ENCODE data around the gene ZCWPW2.

ZCWPW2 gene

GRCh38 chr3:28575100-28575745 is 226.7 kb downstream of the ZCWPW2 start (continued):
- TF ChIP-seq SCRT2 (tag by site-specific recombination; IDR thresholded peaks at IDR 0.05) (0 out of 2 replicates have a peak, but pooled peaks have one; percentile 11), SP3 (tag by site-specific recombination; IDR thresholded peaks at IDR 0.05) (0 out of 2 replicates have a peak, but pooled peaks have one; percentile 7), SCRT1 (tag by site-specific recombination; IDR thresholded peaks at IDR 0.05; ENCODE audit: borderline replicate concordance) (no peak), ZNF311 (tag by site-specific recombination; IDR thresholded peaks at IDR 0.05; ENCODE audit: borderline replicate concordance) (no peak), ZNF155 (tag by site-specific recombination; IDR thresholded peaks at IDR 0.05) (no peak), ZNF341 (tag by site-specific recombination; IDR thresholded peaks at IDR 0.05; ENCODE audit: low read depth) (peak; percentile 55), ZNF747 (tag by site-specific recombination; IDR thresholded peaks at IDR 0.05) (no peak), ZNF549 (tag by site-specific recombination; IDR thresholded peaks at IDR 0.05) (no peak), PRDM1 (tag by site-specific recombination; IDR thresholded peaks at IDR 0.05) (no peak), ZNF221 (tag by site-specific recombination; IDR thresholded peaks at IDR 0.05; ENCODE audit: borderline replicate concordance) (no peak), ZNF580 (tag by site-specific recombination; IDR thresholded peaks at IDR 0.05) (peak; percentile 62; the same call in 1 of the 2 replicates), ZFP69B (tag by site-specific recombination; IDR thresholded peaks at IDR 0.05) (0 out of 2 replicates have a peak, but pooled peaks have one; percentile 19), ZNF600 (tag by site-specific recombination; IDR thresholded peaks at IDR 0.05) (peak; percentile 64), ZNF324 (tag by site-specific recombination; IDR thresholded peaks at IDR 0.05) (no peak), SP7 (tag by site-specific recombination; IDR thresholded peaks at IDR 0.05) (0 out of 2 replicates have a peak, but pooled peaks have one; percentile 26), ZSCAN4 (tag by site-specific recombination; IDR thresholded peaks at IDR 0.05) (0 out of 2 replicates have a peak, but pooled peaks have one; percentile 16), ZNF692 (tag by site-specific recombination; IDR thresholded peaks at IDR 0.05) (peak; percentile 41; the same call in 1 of the 2 replicates), ZBTB26 (tag by site-specific recombination; optimal IDR thresholded peaks at IDR 0.05) (peak; percentile 68), PRDM2 (tag by site-specific recombination; IDR thresholded peaks at IDR 0.05; ENCODE audit: borderline replicate concordance) (no peak), HIC1 (tag by site-specific recombination; IDR thresholded peaks at IDR 0.05) (peak; percentile 31; the same call in 1 of the 2 replicates), ZFHX2 (tag by site-specific recombination; conservative IDR thresholded peaks at IDR 0.05) (0 out of 2 replicates have a peak, but pooled peaks have one; percentile 16), ZNF202 (tag by site-specific recombination; IDR thresholded peaks at IDR 0.05; ENCODE audit: borderline replicate concordance) (no peak), ZNF133 (tag by site-specific recombination; IDR thresholded peaks at IDR 0.05) (peak; percentile 67), PATZ1 (tag by site-specific recombination; IDR thresholded peaks at IDR 0.05) (peak; percentile 43; the same call in 1 of the 2 replicates)

All from HEK293 (cell line).